ENCODE data around the gene HHIP.
"Not testable (repeated sequence)": the region's sequence is repeated elsewhere in the genome, so short reads cannot be mapped to it uniquely, and the experiment has no call there.

The HHIP gene

DNA sequence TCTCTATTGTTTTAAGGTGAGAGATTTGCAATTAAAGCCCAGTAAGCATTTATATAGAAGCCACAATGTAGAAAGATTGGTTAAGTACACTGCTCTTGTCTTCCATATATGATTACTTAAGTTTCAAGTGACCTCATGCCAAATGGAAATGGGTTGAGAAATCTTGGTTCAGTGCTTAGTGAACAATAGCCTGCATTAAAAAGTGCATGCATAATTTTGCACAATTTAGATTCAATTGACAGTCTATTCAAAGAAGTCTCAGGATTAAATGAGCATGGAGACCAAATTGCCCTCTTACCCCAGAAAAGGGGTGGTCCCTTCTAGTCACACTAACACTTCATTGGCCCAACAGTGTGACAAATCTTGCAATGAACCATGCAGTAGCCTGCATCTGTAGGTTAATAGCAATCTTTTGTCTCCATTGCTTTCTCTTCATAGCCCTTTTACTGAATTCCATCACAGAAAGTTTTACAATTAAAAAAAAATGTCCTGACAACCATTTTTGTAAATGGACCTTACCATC, 93.6 kb downstream of the HHIP start:
- DNase-seq (ENCODE audit: low read depth in 4 of 4, low spot score in 1 of 4) = no peak

- no peak for DNase-seq (ENCODE audit: low read depth in 4 of 4, low spot score in 1 of 4)
Measured at GRCh38 chr4:144740316-144740715, 94.4 kb downstream of the HHIP start.

GRCh38 chr4:144748814-144749555, 103.0 kb downstream of the HHIP start:
- no peak for DNase-seq (ENCODE audit: low read depth in 4 of 4, low spot score in 1 of 4)

DNA sequence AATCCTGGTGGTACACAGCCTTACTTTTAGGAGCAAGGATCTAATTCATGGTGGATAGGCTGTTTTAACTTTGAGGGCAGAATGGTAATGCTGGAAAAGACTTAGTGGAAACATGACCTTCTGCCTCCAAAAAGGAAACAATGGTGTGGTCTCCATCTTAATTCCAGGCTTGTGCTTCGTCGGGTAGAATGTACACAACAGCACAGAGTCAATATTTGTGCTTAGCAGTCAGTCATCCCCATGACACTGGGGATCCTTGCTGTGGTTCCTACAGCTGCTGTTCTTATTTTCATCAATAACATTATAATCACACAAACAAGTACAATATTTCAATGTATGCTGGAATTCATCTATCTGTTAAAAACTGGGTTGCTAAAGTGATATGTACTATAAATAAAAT, 104.4 kb downstream of the HHIP start:
- no peak for DNase-seq (ENCODE audit: low read depth in 4 of 4, low spot score in 1 of 4)

- no peak for DNase-seq (ENCODE audit: low read depth in 4 of 4, low spot score in 1 of 4)
Measured at GRCh38 chr4:144754562-144755410, 108.8 kb downstream of the HHIP start.

- no peak for DNase-seq (ENCODE audit: low read depth in 4 of 4, low spot score in 1 of 4)
Measured at GRCh38 chr4:144757969-144758368, 112.0 kb downstream of the HHIP start.

DNA sequence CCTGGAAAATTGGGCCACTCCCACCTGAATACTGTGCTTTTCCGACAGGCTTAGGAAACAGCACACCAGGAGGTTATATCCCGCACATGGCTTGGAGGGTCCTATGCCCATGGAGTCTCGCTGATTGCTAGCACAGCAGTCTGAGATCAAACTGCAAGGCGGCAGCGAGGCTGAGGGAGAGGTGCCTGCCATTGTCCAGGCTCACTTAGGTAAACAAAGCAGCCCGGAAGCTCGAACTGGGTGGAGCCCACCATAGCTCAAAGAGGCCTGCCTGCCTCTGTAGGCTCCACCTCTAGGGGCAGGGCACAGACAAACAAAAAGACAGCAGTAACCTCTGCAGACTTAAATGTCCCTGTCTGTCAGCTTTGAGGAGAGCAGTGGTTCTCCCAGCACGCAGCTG, 122.9 kb downstream of the HHIP start:
- not testable (repeated sequence) for DNase-seq (ENCODE audit: low read depth in 4 of 4, low spot score in 1 of 4)

DNA sequence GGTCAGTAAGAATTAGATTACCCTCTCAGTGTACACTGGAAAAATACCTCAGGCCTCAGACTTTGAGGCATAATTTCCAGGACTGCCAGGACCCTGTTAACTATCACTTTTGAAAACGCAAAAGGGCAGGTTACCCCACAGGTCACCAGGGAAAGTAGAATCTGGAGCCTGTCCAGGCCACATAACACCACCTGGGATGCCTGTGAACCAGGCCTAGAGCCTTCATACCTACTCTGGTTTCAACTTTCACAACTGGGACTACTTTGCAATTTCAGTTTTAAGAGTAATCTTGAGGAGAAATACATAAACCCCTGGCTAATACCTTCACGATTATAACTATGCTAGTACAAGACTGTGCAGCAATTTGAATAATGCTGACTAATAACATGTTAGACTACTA, 132.4 kb downstream of the HHIP start:
- no peak for DNase-seq (ENCODE audit: low read depth in 4 of 4, low spot score in 1 of 4)

DNA sequence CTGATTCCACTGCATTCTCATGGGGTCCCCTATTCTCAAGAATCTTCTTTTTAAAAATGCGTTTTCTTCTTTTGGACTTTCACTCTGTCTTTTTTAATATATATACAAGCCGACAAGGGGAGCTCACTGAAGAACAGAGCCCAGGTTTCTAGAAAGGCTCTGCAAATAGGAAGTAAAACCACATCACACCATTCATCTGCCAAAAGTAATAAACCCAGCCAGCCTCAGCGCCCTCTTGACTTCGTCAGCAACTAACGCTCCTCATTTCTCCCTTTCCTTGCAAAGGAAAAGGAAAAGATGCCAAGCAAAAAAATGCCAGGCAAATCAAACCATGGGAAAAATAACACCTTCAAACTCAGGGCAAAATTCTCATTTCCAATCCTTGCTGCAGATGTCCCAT, 136.4 kb downstream of the HHIP start:
- no peak for DNase-seq (ENCODE audit: low read depth in 4 of 4, low spot score in 1 of 4)

GRCh38 chr4:144785961-144786360, 140.0 kb downstream of the HHIP start:
- DNase-seq (ENCODE audit: low read depth in 4 of 4, low spot score in 1 of 4) = no peak

- no peak for DNase-seq (ENCODE audit: low read depth in 4 of 4, low spot score in 1 of 4)
Measured at GRCh38 chr4:144787365-144788258, 141.7 kb downstream of the HHIP start.

DNA sequence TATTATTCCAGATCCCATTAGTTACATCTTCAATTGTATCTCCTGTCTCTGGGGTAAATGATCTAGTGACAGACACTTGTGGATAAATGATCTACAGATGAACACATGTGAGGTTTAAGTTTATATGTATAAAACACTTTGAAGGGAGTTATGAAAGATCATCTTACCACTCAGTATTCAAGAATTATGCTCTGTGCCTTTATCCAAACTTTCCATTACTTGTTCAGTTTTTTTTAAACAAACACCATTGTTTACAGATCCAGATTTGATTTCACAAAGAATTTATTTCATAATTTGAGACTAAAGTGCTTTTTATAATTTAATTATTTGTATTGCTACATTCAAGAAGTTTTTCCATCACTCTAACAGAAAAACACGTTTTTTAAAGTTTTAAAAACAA, 142.5 kb downstream of the HHIP start:
- no peak for DNase-seq (ENCODE audit: low read depth in 4 of 4, low spot score in 1 of 4)

- DNase-seq (ENCODE audit: low read depth in 4 of 4, low spot score in 1 of 4) = not testable (repeated sequence)
Measured at GRCh38 chr4:144791933-144792332, 146.0 kb downstream of the HHIP start.

All from stimulated activated CD4-positive, alpha-beta T cell treated with anti-CD3 and anti-CD28 coated beads, Interleukin-1b, Interleukin-23, amount 100 ng/mL, for 24 hours (primary cell).